Measurements from ENCODE around the gene MEIOC. TPM values are rescaled to one million over a fixed set of nuclear protein-coding genes. Genes with fewer than 3 reads are reported as not detected.
A peak's percentile ranks its signal among the peaks of the same experiment; 100 is the strongest.

MEIOC gene
- total and polyA plus RNA-seq, 9 of the 15 experiments (the other 6 are each of a cell fraction or from before 2014, with no cell fraction given), result 0.04 to 0.23 (median 0.06) TPM; not detected in 5

DNA sequence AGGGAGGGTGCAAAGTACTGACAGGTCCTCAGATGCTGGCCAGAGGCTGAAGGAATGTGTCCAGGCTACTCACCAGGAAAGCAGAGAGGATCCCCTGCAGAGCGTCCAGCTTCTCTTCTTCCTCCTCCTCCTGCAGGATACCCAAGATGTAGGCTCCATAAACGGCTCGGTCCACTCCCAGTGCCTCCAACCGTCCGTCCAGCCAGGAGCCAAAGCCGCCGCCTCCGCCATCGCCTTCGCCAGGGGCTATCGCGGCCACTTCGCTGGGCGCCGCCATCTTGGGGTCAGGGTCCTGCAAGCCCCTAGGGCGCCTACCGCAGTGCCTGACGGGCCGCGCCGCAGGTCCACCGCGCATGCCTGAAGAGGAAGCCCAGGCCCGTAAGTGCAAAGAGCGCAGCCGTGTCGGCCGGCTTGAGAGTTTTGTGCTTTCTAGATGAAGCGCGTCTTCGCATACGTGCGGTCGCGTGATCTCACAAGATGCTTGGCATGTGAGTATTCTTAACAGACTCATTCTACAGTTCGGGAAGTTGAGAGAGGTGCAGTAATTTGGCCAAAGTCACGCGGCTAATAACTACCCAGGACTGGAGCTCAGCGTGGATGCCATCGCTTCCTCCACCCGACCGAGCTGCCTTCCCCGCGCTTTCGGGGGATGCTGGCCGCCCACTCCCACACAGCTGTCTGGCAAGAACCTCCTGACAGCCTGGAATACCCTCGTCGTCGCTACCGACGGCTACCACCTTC, 33.4 kb downstream of the MEIOC start, which contains the start of gene CCDC43 (continued):
- TF ChIP-seq, protein P1, sequence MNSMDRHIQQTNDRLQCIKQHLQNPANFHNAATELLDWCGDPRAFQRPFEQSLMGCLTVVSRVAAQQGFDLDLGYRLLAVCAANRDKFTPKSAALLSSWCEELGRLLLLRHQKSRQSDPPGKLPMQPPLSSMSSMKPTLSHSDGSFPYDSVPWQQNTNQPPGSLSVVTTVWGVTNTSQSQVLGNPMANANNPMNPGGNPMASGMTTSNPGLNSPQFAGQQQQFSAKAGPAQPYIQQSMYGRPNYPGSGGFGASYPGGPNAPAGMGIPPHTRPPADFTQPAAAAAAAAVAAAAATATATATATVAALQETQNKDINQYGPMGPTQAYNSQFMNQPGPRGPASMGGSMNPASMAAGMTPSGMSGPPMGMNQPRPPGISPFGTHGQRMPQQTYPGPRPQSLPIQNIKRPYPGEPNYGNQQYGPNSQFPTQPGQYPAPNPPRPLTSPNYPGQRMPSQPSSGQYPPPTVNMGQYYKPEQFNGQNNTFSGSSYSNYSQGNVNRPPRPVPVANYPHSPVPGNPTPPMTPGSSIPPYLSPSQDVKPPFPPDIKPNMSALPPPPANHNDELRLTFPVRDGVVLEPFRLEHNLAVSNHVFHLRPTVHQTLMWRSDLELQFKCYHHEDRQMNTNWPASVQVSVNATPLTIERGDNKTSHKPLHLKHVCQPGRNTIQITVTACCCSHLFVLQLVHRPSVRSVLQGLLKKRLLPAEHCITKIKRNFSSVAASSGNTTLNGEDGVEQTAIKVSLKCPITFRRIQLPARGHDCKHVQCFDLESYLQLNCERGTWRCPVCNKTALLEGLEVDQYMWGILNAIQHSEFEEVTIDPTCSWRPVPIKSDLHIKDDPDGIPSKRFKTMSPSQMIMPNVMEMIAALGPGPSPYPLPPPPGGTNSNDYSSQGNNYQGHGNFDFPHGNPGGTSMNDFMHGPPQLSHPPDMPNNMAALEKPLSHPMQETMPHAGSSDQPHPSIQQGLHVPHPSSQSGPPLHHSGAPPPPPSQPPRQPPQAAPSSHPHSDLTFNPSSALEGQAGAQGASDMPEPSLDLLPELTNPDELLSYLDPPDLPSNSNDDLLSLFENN (IDR thresholded peaks at IDR 0.05; ENCODE audit: low read depth in 2 of 2, low read length in 2 of 2), result no peak
- TF ChIP-seq PRMT5 (CRISPR knock-in tag; IDR thresholded peaks at IDR 0.05) (no peak), KLF6 (CRISPR knock-in tag; IDR thresholded peaks at IDR 0.05; ENCODE audit: borderline replicate concordance) (no peak), ZNF785 (CRISPR knock-in tag; IDR thresholded peaks at IDR 0.05) (no peak), MAZ (CRISPR knock-in tag; conservative IDR thresholded peaks at IDR 0.05 in 1 of 2, IDR thresholded peaks at IDR 0.05 in 1 of 2) (peak; percentile 22 to 45; a peak in 1 of 4 replicates), GTF2A2 (tag; IDR thresholded peaks at IDR 0.05) (no peak), LCOR (CRISPR knock-in tag; IDR thresholded peaks at IDR 0.05) (peak; percentile 85), TOE1 (IDR thresholded peaks at IDR 0.05; ENCODE audit: borderline replicate concordance) (no peak), TOE1 (CRISPR knock-in tag; IDR thresholded peaks at IDR 0.05; ENCODE audit: borderline replicate concordance, low read depth) (0 out of 2 replicates have a peak, but pooled peaks have one; percentile 66), NBN (IDR thresholded peaks at IDR 0.05; ENCODE audit: low read depth) (no peak), HDAC1 (IDR thresholded peaks at IDR 0.05) (peak in 1 of 2 experiments; percentile 58; a peak in 1 of 4 replicates), KLF16 (IDR thresholded peaks at IDR 0.05) (no peak), STAT5A (IDR thresholded peaks at IDR 0.05; ENCODE audit: borderline replicate concordance, low read length) (no peak)
- TF ChIP-seq, protein P2, sequence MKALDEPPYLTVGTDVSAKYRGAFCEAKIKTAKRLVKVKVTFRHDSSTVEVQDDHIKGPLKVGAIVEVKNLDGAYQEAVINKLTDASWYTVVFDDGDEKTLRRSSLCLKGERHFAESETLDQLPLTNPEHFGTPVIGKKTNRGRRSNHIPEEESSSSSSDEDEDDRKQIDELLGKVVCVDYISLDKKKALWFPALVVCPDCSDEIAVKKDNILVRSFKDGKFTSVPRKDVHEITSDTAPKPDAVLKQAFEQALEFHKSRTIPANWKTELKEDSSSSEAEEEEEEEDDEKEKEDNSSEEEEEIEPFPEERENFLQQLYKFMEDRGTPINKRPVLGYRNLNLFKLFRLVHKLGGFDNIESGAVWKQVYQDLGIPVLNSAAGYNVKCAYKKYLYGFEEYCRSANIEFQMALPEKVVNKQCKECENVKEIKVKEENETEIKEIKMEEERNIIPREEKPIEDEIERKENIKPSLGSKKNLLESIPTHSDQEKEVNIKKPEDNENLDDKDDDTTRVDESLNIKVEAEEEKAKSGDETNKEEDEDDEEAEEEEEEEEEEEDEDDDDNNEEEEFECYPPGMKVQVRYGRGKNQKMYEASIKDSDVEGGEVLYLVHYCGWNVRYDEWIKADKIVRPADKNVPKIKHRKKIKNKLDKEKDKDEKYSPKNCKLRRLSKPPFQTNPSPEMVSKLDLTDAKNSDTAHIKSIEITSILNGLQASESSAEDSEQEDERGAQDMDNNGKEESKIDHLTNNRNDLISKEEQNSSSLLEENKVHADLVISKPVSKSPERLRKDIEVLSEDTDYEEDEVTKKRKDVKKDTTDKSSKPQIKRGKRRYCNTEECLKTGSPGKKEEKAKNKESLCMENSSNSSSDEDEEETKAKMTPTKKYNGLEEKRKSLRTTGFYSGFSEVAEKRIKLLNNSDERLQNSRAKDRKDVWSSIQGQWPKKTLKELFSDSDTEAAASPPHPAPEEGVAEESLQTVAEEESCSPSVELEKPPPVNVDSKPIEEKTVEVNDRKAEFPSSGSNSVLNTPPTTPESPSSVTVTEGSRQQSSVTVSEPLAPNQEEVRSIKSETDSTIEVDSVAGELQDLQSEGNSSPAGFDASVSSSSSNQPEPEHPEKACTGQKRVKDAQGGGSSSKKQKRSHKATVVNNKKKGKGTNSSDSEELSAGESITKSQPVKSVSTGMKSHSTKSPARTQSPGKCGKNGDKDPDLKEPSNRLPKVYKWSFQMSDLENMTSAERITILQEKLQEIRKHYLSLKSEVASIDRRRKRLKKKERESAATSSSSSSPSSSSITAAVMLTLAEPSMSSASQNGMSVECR (CRISPR knock-in tag; IDR thresholded peaks at IDR 0.05), result peak; percentile 85
- TF ChIP-seq, protein P3, sequence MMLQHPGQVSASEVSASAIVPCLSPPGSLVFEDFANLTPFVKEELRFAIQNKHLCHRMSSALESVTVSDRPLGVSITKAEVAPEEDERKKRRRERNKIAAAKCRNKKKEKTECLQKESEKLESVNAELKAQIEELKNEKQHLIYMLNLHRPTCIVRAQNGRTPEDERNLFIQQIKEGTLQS (IDR thresholded peaks at IDR 0.05), result no peak
- TF ChIP-seq, protein P3 (CRISPR knock-in tag; conservative IDR thresholded peaks at IDR 0.05), result no peak; the same call in 1 of the 2 replicates
- TF ChIP-seq, protein P4, sequence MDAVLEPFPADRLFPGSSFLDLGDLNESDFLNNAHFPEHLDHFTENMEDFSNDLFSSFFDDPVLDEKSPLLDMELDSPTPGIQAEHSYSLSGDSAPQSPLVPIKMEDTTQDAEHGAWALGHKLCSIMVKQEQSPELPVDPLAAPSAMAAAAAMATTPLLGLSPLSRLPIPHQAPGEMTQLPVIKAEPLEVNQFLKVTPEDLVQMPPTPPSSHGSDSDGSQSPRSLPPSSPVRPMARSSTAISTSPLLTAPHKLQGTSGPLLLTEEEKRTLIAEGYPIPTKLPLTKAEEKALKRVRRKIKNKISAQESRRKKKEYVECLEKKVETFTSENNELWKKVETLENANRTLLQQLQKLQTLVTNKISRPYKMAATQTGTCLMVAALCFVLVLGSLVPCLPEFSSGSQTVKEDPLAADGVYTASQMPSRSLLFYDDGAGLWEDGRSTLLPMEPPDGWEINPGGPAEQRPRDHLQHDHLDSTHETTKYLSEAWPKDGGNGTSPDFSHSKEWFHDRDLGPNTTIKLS (IDR thresholded peaks at IDR 0.05; ENCODE audit: borderline replicate concordance, low read depth), result peak; percentile 47; the same call in 1 of the 2 replicates

All from K562 (cell line).